ENCODE data around the gene FDX2.

Gene FDX2

GRCh38 chr19:10332158-10332964, 16.5 kb upstream of the FDX2 start:
- DNase-seq = no peak

- no peak for DNase-seq
Observed at GRCh38 chr19:10329555-10329954, 13.7 kb upstream of the FDX2 start.

- no peak for DNase-seq
Observed at GRCh38 chr19:10328558-10329429, 13.0 kb upstream of the FDX2 start.

- DNase-seq = no peak
Observed at GRCh38 chr19:10327793-10328192, 12.0 kb upstream of the FDX2 start.

- no peak for DNase-seq
Observed at GRCh38 chr19:10325732-10326131, 9.9 kb upstream of the FDX2 start.

- no peak for DNase-seq
Observed at GRCh38 chr19:10321874-10322835, 6.3 kb upstream of the FDX2 start.

GRCh38 chr19:10321417-10321797, 5.6 kb upstream of the FDX2 start:
- no peak for DNase-seq

- no peak for DNase-seq
Observed at GRCh38 chr19:10320602-10321416, 5.0 kb upstream of the FDX2 start.

- no peak for DNase-seq
Observed at GRCh38 chr19:10318807-10319682, 3.2 kb upstream of the FDX2 start.

- DNase-seq = no peak
Observed at GRCh38 chr19:10317857-10318462, 2.1 kb upstream of the FDX2 start.

GRCh38 chr19:10317045-10317856, 1.4 kb upstream of the FDX2 start:
- no peak for DNase-seq

GRCh38 chr19:10316229-10317044, 622 bp upstream of the FDX2 start:
- no peak for DNase-seq

- DNase-seq = no peak
Observed at GRCh38 chr19:10309423-10309822, 6.4 kb downstream of the FDX2 start, which contains the start of gene ZGLP1. Gene ZGLP1, minus strand, starts transcription at chr19:10309815.

- DNase-seq = no peak
Observed at GRCh38 chr19:10306327-10306726, 9.5 kb downstream of the FDX2 start.

GRCh38 chr19:10305139-10305806, 10.5 kb downstream of the FDX2 start:
- no peak for DNase-seq

- no peak for DNase-seq
Observed at GRCh38 chr19:10299545-10300458, 16.0 kb downstream of the FDX2 start.

All from stimulated activated CD4-positive, alpha-beta T cell treated with anti-CD3 and anti-CD28 coated beads, Interleukin-12 subunit alpha, Interleukin-12 subunit beta, amount 100 ng/mL, for 4 hours (primary cell).